ACC112 (cell line): ENCODE data around the gene GALNT11.
"Not testable (repeated sequence)": the region's sequence is repeated elsewhere in the genome, so short reads cannot be mapped to it uniquely, and the experiment has no call there.

ENCODE experiments used
- H2AFZ ChIP-seq: fragments of 200-600 bp; sonication (generic); one replicate; pipeline ENCODE4 v1.6.0; 2017; ENCODE audit warnings: antibody characterized with exemption, low read length; ENCODE audit not compliant: unreplicated experiment
- H3K27ac ChIP-seq: fragments of 200-600 bp; sonication (generic); 2 replicates; pipeline ENCODE4 v1.5.1; 2014; ENCODE audit warnings: low read depth, mild to moderate bottlenecking, antibody characterized with exemption, low read length, moderate library complexity
- H3K27me3 ChIP-seq: fragments of 200-600 bp; sonication (generic); 2 replicates; pipeline ENCODE4 v1.6.1; 2014; ENCODE audit warnings: mild to moderate bottlenecking, antibody characterized with exemption, low read length, moderate library complexity, mixed read lengths; ENCODE audit not compliant: insufficient read depth
- H3K36me3 ChIP-seq: fragments of 200-600 bp; sonication (generic); 2 replicates; pipeline ENCODE4 v1.6.1; 2016; ENCODE audit warnings: mild to moderate bottlenecking, antibody characterized with exemption, low read length, moderate library complexity, mixed read lengths; ENCODE audit not compliant: insufficient read depth
- H3K4me1 ChIP-seq: fragments of 200-600 bp; sonication (generic); one replicate; pipeline ENCODE4 v1.6.1; 2016; ENCODE audit warnings: low read length, mixed read lengths; ENCODE audit not compliant: insufficient read depth, unreplicated experiment, control insufficient read depth
- H3K4me3 ChIP-seq: fragments of 200-600 bp; sonication (generic); 2 replicates; pipeline ENCODE4 v1.5.1; 2014; ENCODE audit warnings: mild to moderate bottlenecking, low read depth, low read length
- H3K79me2 ChIP-seq: fragments of 200-600 bp; sonication (generic); one replicate; pipeline ENCODE4 v1.6.0; 2016; ENCODE audit warnings: low read length; ENCODE audit not compliant: control insufficient read depth, unreplicated experiment, insufficient read depth

Gene GALNT11

GRCh38 chr7:152052771-152053170 lies 27.3 kb downstream of the GALNT11 start:
- no peaks in the 10 kb centered on the region for H3K27me3 ChIP-seq

GRCh38 chr7:152054367-152055230 lies 29.1 kb downstream of the GALNT11 start:
- H3K4me3 ChIP-seq = peak overlapping the region; percentile 3; the same call in 1 of the 2 replicates
- peak overlapping the region; percentile 79 for H3K27ac ChIP-seq
- H3K79me2 ChIP-seq = peaks cover 27% of the 10 kb centered on the region
- H2AFZ ChIP-seq = peak overlapping the region; percentile 39
- H3K36me3 ChIP-seq = 0 out of 2 replicates have a peak, but pooled peaks cover 4% of the 10 kb centered on the region
- no peaks in the 10 kb centered on the region for H3K27me3 ChIP-seq
- peaks cover 27% of the 10 kb centered on the region for H3K4me1 ChIP-seq

More at GRCh38 chr7:152052771-152053170, 27.3 kb downstream of the GALNT11 start:
- Histone ChIP-seq H3K4me3 (no peak overlapping the region), H3K27ac (no peak overlapping the region), H3K36me3 (0 out of 2 replicates have a peak, but pooled peaks cover under 1% of the 10 kb centered on the region), H3K4me1 (peaks cover 11% of the 10 kb centered on the region), H2AFZ (no peak overlapping the region), H3K79me2 (peaks cover 25% of the 10 kb centered on the region)

- no peaks in the 10 kb centered on the region for H3K27me3 ChIP-seq
- H3K27ac ChIP-seq = no peak overlapping the region
- H3K36me3 ChIP-seq = 0 out of 2 replicates have a peak, but pooled peaks cover 4% of the 10 kb centered on the region
- no peak overlapping the region for H2AFZ ChIP-seq
- H3K4me3 ChIP-seq = no peak overlapping the region
- peaks cover 27% of the 10 kb centered on the region for H3K79me2 ChIP-seq
- H3K4me1 ChIP-seq = peaks cover 28% of the 10 kb centered on the region
These were observed 31.3 kb downstream of the GALNT11 start for GRCh38 chr7:152056621-152057274.

GRCh38 chr7:152059311-152059710 lies 33.8 kb downstream of the GALNT11 start:
- peak overlapping the region; percentile 81; the same call in 1 of the 2 replicates for H3K27ac ChIP-seq
- H2AFZ ChIP-seq = no peak overlapping the region
- peaks cover 28% of the 10 kb centered on the region for H3K4me1 ChIP-seq
- no peaks in the 10 kb centered on the region for H3K27me3 ChIP-seq
- H3K4me3 ChIP-seq = no peak overlapping the region
- 0 out of 2 replicates have a peak, but pooled peaks cover 4% of the 10 kb centered on the region for H3K36me3 ChIP-seq
- peaks cover 9% of the 10 kb centered on the region for H3K79me2 ChIP-seq

- H3K27me3 ChIP-seq, H3K27ac ChIP-seq, H3K79me2 ChIP-seq, H3K4me3 ChIP-seq, H3K36me3 ChIP-seq, H2AFZ ChIP-seq: not testable (repeated sequence)
- peaks cover 19% of the 10 kb centered on the region for H3K4me1 ChIP-seq
These were observed 35.6 kb downstream of the GALNT11 start for GRCh38 chr7:152061086-152061485.

- H3K4me3 ChIP-seq, H3K36me3 ChIP-seq, H3K27ac ChIP-seq, H3K27me3 ChIP-seq, H3K79me2 ChIP-seq, H2AFZ ChIP-seq: not testable (repeated sequence)
- H3K4me1 ChIP-seq = peaks cover 13% of the 10 kb centered on the region
These were observed 37.7 kb downstream of the GALNT11 start for GRCh38 chr7:152063192-152063591.

- not testable (repeated sequence) for H3K79me2 ChIP-seq, H3K4me1 ChIP-seq, H2AFZ ChIP-seq, H3K27ac ChIP-seq, H3K36me3 ChIP-seq, H3K4me3 ChIP-seq, H3K27me3 ChIP-seq
These were observed 38.3 kb downstream of the GALNT11 start for GRCh38 chr7:152063821-152064220.

- H3K4me3 ChIP-seq, H3K79me2 ChIP-seq, H3K4me1 ChIP-seq, H3K27ac ChIP-seq, H3K27me3 ChIP-seq, H3K36me3 ChIP-seq, H2AFZ ChIP-seq: not testable (repeated sequence)
These were observed 40.4 kb downstream of the GALNT11 start for GRCh38 chr7:152065800-152066344.

GRCh38 chr7:152072421-152072820 lies 46.9 kb downstream of the GALNT11 start:
- no peak overlapping the region for H3K27ac ChIP-seq
- H3K4me3 ChIP-seq = no peak overlapping the region
- H3K27me3 ChIP-seq = no peaks in the 10 kb centered on the region
- no peak overlapping the region for H2AFZ ChIP-seq
- H3K79me2 ChIP-seq = peaks cover 3% of the 10 kb centered on the region
- no peaks in the 10 kb centered on the region for H3K36me3 ChIP-seq
- no peaks in the 10 kb centered on the region for H3K4me1 ChIP-seq

- Histone ChIP-seq H3K36me3 (no peaks in the 10 kb centered on the region), H2AFZ (no peak overlapping the region), H3K27me3 (no peaks in the 10 kb centered on the region), H3K79me2 (peaks cover 3% of the 10 kb centered on the region), H3K4me3 (no peak overlapping the region), H3K4me1 (no peaks in the 10 kb centered on the region), H3K27ac (no peak overlapping the region)
These were observed 47.9 kb downstream of the GALNT11 start for GRCh38 chr7:152073352-152073751.
